Transverse colon (tissue), 3 donors: Measurements from ENCODE around the gene CPLX1.

Source experiments
- POLR2A ChIP-seq: fragments of 450-650 bp; IDR thresholded peaks from one replicate; pipeline ENCODE4 v1.6.1; 2016; ENCODE audit warnings: antibody characterized with exemption, mild to moderate bottlenecking, moderate library complexity
- POLR2AphosphoS5 ChIP-seq, 3 donors: sonication (generic); formaldehyde crosslinking; IDR thresholded peaks; one replicate each; pipeline ENCODE4 v1.6.1; 2016; ENCODE audit warnings: antibody characterized with exemption in 3 of 3

GRCh38 chr4:754221-755120 is 71.5 kb downstream of the CPLX1 start:
- TF ChIP-seq POLR2A (no peak), POLR2AphosphoS5 (IDR thresholded peaks at IDR 0.05) (no peak)
